ENCODE data around the gene APP.
"Not testable (repeated sequence)": the region's sequence is repeated elsewhere in the genome, so short reads cannot be mapped to it uniquely, and the experiment has no call there.

APP gene

GRCh38 chr21:26096494-26097371 is 73.8 kb downstream of the APP start:
- DNase-seq = no peak

- DNase-seq = no peak
Measured at GRCh38 chr21:26095131-26095530, 75.4 kb downstream of the APP start.

- DNase-seq = no peak
Measured at GRCh38 chr21:26093122-26093521, 77.4 kb downstream of the APP start.

GRCh38 chr21:26091480-26092018 is 79.0 kb downstream of the APP start:
- DNase-seq = no peak

GRCh38 chr21:26089730-26090129 is 80.8 kb downstream of the APP start:
- no peak for DNase-seq

GRCh38 chr21:26087223-26087918 is 83.2 kb downstream of the APP start:
- no peak for DNase-seq

- DNase-seq = no peak
Measured at GRCh38 chr21:26085882-26086281, 84.7 kb downstream of the APP start.

GRCh38 chr21:26085127-26085526 is 85.4 kb downstream of the APP start:
- no peak for DNase-seq

- DNase-seq = no peak
Measured at GRCh38 chr21:26082549-26082948, 88.0 kb downstream of the APP start.

GRCh38 chr21:26081175-26081760 is 89.3 kb downstream of the APP start:
- not testable (repeated sequence) for DNase-seq

GRCh38 chr21:26080211-26080610 is 90.4 kb downstream of the APP start:
- DNase-seq = no peak

GRCh38 chr21:26079366-26079765 is 91.2 kb downstream of the APP start:
- no peak for DNase-seq

GRCh38 chr21:26077521-26077920 is 93.0 kb downstream of the APP start:
- no peak for DNase-seq

GRCh38 chr21:26072666-26073615 is 97.6 kb downstream of the APP start:
- no peak for DNase-seq

- DNase-seq = no peak
Measured at GRCh38 chr21:26070822-26071425, 99.6 kb downstream of the APP start.

- no peak for DNase-seq
Measured at GRCh38 chr21:26070121-26070520, 100.4 kb downstream of the APP start.

GRCh38 chr21:26068776-26069175 is 101.8 kb downstream of the APP start:
- DNase-seq = no peak

GRCh38 chr21:26067836-26068594 is 102.6 kb downstream of the APP start:
- DNase-seq = no peak

- DNase-seq = no peak
Measured at GRCh38 chr21:26064506-26064905, 106.1 kb downstream of the APP start.

- DNase-seq = no peak
Measured at GRCh38 chr21:26061437-26061836, 109.1 kb downstream of the APP start.
